Measurements from ENCODE around the gene MREG. TPM values are rescaled to one million over a fixed set of nuclear protein-coding genes. Genes with fewer than 3 reads are reported as not detected.

MREG gene
- total and polyA plus RNA-seq, 10 of the 15 experiments (the other 5 are each of a cell fraction or from before 2014, with no cell fraction given), result 6.9 to 45.0 (median 28.5) TPM

GRCh38 chr2:215903203-215903602, 110.1 kb downstream of the MREG start:
- Histone ChIP-seq H3K27me3 (replicated peaks in 1 of 2; ENCODE audit: control insufficient read depth in 2 of 2, insufficient read depth in 2 of 2, low read length in 1 of 2) (no peaks in the 10 kb centered on the region), H3K4me2 (ENCODE audit: control insufficient read depth, insufficient read depth) (no peak overlapping the region), H3K9me3 (replicated peaks; ENCODE audit: control insufficient read depth, insufficient read depth, low read length) (no peaks in the 10 kb centered on the region), H3K4me3 (no peak overlapping the region), H3K36me3 (ENCODE audit: control insufficient read depth in 2 of 2, insufficient read depth in 2 of 2, low read length in 1 of 2) (no peaks in the 10 kb centered on the region), H3K9ac (ENCODE audit: control insufficient read depth, insufficient read depth, low read length) (no peak overlapping the region), H3K27ac (ENCODE audit: control insufficient read depth, insufficient read depth) (no peak overlapping the region), H3K79me2 (ENCODE audit: control insufficient read depth, insufficient read depth, low read length) (no peaks in the 10 kb centered on the region), H4K20me1 (ENCODE audit: control insufficient read depth, insufficient read depth) (no peaks in the 10 kb centered on the region), H3K4me1 (ENCODE audit: control insufficient read depth, insufficient read depth, low read length) (no peaks in the 10 kb centered on the region), H2AFZ (ENCODE audit: control insufficient read depth, low read depth, low read length) (no peak overlapping the region)
- no TSS peak for BruUV-seq (replicated peaks)
- no peak for DNase-seq (ENCODE audit: low read depth, low spot score)
- no peak for ATAC-seq
- no peak for FAIRE-seq
- CTCF ChIA-PET, result interaction anchor here (0.5 to 3.4 kb wide), 6 partner anchors 9 to 729 kb away, joined by 3 to 16 read pairs (median 4); no protein-coding TSS in a partner anchor
- intact Hi-C loops (cut with micrococcal nuclease; ENCODE audit: unreplicated experiment), result no loop called here
- POLR2A ChIA-PET, result interaction anchor here (1.0 to 2.4 kb wide), 3 partner anchors 9 to 22 kb away, joined by 4 to 12 read pairs (median 4); no protein-coding TSS in a partner anchor
- in situ Hi-C loops (cut with MboI), result loop anchor here (25.0 kb wide), 1 partner anchor 441 kb away; no protein-coding TSS in a partner anchor
- TF ChIP-seq PRDM15 (CRISPR knock-in tag; IDR thresholded peaks at IDR 0.05) (no peak), ZNF24 (IDR thresholded peaks at IDR 0.05) (no peak), GABPA (IDR thresholded peaks at IDR 0.05; ENCODE audit: low read depth) (no peak), MEF2A (IDR thresholded peaks at IDR 0.05; ENCODE audit: insufficient read depth, low read depth, low read length) (no peak), SREBF2 (IDR thresholded peaks at IDR 0.05; ENCODE audit: low read length) (no peak), TCF3 (IDR thresholded peaks at IDR 0.05; ENCODE audit: borderline replicate concordance, insufficient read depth, low read depth, low read length) (no peak), NBN (IDR thresholded peaks at IDR 0.05) (no peak), HDAC2 (IDR thresholded peaks at IDR 0.05) (no peak), SMARCA5 (IDR thresholded peaks at IDR 0.05) (no peak), WRNIP1 (IDR thresholded peaks at IDR 0.05; ENCODE audit: borderline replicate concordance, low read depth, low read length) (no peak), SMC3 (IDR thresholded peaks at IDR 0.05; ENCODE audit: borderline replicate concordance, low read length) (no peak), CBX5 (IDR thresholded peaks at IDR 0.05; ENCODE audit: low read depth) (no peak), TCF7 (IDR thresholded peaks at IDR 0.05; ENCODE audit: borderline replicate concordance) (no peak), E2F4 (IDR thresholded peaks at IDR 0.05; ENCODE audit: low read depth, low read length) (no peak), NR2F1 (conservative IDR thresholded peaks at IDR 0.05) (no peak), ZSCAN29 (IDR thresholded peaks at IDR 0.05) (no peak)
- 3% methylated on average over 1 of the region's 1 CpG for WGBS (ENCODE audit: insufficient coverage, insufficient replicate concordance, low lambda C conversion rate, missing lambda C conversion rate)
- RAD21 ChIA-PET (ENCODE audit: unreplicated experiment), result interaction anchor here (0.7 to 4.3 kb wide), 5 partner anchors 11 to 330 kb away, joined by 3 to 19 read pairs (median 4); no protein-coding TSS in a partner anchor
- SMC1A ChIA-PET (ENCODE audit: uncharacterized antibody, unreplicated experiment), result interaction anchor here (0.9 to 2.8 kb wide), 10 partner anchors 9 to 592 kb away, joined by 3 to 29 read pairs (median 4); partner anchors contain the start of gene ATIC
